HG03064 (cell line): Measurements from ENCODE around the gene HBM.
"Not testable (repeated sequence)": the region's sequence is repeated elsewhere in the genome, so short reads cannot be mapped to it uniquely, and the experiment has no call there.

ENCODE experiments used
- ATAC-seq: cut with Tn5 transposase; IDR thresholded peaks from one replicate; pipeline ENCODE4 v1.9.1; 2021; ENCODE audit warnings: low read depth; ENCODE audit not compliant: unreplicated experiment

Gene HBM

DNA sequence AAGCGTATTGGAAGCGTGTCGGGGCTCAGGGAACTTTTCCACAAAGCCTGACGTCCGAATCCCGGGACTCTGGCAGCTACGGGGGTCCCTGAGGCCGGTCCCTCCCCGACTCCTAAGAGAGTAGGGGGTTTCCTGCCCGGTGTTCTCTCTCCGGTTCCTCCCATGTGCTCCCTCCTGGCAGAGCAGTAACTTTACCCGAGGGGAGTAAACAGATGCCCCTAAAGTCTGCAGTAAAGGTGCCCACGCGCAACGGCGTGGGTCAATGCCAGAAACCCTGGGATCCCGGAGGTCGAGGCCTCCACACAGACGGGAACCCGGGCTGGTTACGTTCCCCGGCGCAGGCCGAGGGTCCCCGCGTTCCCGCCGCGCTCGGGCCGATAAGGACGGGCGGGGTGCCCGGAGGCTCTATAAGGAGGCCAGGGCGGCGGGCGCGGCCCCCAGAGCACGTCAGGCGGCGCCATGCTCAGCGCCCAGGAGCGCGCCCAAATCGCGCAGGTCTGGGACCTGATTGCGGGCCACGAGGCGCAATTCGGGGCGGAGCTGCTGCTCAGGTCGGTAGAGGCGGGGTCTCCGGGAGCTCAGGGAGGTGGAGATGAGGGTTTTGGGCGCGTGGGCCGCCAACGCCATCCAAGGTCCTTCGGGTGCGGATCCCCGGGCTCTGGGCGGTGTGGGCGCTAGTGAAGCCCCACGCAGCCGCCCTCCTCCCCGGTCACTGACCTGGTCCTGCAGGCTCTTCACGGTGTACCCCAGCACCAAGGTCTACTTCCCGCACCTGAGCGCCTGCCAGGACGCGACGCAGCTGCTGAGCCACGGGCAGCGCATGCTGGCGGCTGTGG lies at the start of gene HBM:
Gene HBM (plus strand): TSS at position 440 of the 836 bp plus-strand sequence. CDS start 20 bp downstream, at position 460.
- no peak for ATAC-seq

- no peak for ATAC-seq
These were observed 49.8 kb upstream of the HBM start for GRCh38 chr16:116015-116414.

DNA sequence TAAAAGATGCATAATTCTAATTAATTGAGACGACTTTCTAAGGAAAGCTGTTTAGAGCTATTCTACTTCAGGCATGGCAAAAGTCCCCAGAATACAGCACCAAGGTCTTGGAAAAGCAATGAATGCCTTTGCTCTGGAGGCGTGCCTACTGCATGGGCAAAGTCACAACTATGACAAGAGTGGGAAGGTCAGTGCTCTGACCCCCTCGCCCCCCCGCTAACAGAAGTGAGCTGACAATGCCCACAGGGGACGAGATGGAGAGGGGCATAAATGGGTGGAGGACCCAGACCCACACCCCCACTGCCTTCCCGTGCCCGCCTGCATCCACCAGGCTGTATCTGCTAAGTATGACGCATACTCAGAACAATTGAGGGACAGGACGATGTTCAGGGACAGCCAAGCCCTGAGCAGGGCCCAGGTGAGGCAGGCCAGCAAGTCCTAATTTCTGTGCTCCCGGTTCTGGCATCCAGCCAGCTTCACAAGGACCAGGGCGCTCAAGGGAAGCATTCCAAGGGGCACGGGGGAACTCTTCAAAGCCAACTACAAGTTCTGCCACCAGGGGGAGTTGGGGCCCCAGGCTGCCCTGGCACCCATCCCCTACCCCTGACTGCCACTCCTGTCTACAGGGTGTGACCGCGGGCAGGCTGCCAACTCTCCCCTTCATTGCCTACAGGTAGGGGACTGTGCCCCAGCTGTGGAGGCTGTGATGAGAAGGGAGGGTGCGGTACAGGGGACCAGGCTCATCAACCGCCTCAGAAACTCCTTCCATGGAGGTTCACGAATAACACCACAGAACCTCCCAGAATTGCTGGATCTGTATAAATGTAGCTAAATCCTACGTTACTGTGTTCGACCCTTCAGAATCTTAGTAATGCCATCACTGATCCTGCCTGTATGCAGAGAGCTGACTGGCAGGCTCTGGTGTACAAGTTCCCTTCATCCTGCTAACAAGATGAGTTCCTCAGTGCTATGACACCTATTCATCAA lies 48.1 kb upstream of the HBM start:
- ATAC-seq: no peak

DNA sequence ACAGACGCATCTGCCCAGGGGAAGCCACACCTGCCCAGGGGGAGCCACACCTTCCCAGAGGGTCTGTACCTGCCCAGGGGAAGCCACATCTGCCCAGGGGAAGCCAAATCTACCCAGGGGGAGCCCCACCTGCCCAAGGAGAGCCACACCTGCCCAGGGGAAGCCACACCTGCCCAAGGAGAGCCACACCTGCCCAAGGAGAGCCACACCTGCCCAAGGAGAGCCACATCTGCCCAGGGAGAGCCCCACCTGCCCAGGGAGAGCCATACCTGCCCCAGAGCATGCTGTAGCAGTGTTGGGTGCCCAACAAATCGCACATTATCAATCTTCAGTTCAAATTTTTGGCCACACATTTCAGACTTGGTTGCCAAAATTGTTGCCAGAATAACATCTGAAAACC lies 46.9 kb upstream of the HBM start:
- ATAC-seq: no peak

- ATAC-seq: no peak
These were observed 46.5 kb upstream of the HBM start for GRCh38 chr16:119295-119694.

- ATAC-seq: no peak
These were observed 45.8 kb upstream of the HBM start for GRCh38 chr16:119835-120491.

GRCh38 chr16:120756-121155 lies 45.0 kb upstream of the HBM start:
- no peak for ATAC-seq

GRCh38 chr16:122361-122760 lies 43.4 kb upstream of the HBM start:
- ATAC-seq: no peak

DNA sequence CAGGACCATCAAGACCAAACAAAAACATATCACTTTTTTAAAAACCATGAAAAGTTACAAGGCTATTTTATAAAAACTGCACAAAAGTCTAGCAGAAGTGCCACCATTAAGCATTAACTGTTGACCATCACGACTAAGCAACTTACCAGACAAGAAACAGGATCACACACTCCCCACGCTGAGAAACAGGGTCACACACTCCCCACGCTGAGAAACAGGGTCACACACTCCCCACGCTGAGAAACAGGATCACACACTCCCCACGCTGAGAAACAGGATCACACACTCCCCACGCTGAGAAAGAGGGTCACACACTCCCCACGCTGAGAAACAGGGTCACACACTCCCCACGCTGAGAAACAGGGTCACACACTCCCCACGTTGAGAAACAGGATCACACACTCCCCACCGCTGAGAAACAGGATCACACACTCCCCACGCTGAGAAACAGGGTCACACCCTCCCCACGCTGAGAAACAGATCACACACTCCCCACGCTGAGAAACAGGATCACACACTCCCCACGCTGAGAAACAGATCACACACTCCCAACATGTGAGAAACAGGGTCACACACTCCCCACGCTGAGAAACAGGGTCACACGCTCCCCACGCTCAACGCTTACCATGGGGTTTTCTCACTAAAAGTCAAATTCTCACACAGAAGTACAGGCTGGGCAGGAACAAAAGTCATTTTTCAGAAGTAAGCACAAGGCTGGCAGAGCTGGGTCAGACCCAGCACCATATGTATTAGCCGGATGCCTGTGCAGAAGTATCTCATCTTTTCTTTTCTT lies 42.0 kb upstream of the HBM start:
- not testable (repeated sequence) for ATAC-seq

GRCh38 chr16:125011-125410 lies 40.8 kb upstream of the HBM start:
- no peak for ATAC-seq

DNA sequence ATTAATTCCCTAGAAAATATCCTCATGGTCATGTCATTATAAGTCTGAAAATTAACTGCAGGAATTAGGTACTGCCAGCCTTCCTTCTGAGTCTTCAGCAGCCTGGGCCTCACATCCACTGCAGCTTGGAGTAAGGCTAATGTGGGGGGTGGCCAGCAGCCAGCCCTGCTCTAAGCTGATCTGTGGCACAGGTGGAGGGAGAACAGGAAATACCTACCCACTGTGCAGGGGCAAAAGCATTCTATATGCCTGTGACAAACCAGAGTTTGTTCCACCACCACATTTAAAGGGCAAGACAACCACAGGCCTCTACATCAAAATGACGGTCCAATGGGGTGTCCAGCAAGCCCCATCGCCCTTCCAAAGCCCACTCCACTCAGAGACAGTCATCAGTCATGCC lies 36.7 kb upstream of the HBM start:
- no peak for ATAC-seq

DNA sequence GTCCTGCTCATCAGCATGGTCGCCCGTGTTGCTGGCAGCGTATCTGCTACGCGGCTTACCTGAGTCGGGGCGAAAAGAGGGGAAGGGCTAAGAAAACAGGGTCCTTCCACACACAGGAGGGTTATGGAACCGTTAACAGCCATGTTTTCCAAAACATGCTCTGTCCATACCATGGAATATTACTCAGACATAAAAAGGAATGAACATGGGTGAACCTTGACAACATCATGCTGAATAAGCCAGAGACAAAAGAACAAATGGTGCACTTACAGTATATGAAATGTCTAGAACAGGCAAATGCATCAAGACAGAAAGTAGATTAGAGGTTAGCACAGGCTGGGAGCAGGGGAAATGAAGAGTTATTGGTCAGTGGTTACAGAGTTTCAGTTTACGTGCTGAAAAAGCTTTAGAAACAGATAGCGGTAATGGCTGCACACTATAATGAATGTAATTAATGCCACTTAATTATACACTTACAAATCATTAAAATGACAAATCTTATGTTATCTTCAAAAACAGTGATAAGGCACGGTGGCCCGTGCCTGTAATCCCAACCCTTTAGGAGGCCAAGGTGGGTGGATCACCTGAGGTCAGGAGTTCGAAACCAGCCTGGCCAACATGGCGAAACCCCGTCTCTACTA lies 35.1 kb upstream of the HBM start:
- no peak for ATAC-seq

DNA sequence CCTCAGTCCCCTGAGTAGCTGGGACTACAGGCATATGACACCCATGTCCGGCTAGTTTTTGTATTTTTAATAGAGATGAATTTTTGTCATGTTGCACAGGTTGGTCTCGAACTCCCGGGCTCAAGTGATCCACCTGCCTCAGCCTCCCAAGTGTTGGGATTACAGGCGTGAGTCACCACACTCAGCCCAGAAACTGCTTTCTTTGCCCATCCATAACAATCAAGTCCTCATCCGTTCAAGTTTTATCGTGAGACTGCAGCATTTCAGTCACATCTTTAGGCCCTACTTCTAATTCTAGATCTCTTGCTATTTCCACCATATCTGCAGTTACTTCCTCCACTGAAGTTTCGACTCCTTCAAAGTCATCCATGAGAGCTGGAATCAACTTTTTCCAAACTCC lies 33.7 kb upstream of the HBM start:
- ATAC-seq: no peak

GRCh38 chr16:133716-134115 lies 32.1 kb upstream of the HBM start:
- no peak for ATAC-seq

- ATAC-seq: no peak
These were observed 27.7 kb upstream of the HBM start for GRCh38 chr16:138049-138417.

- ATAC-seq: no peak
These were observed 25.5 kb upstream of the HBM start for GRCh38 chr16:140175-140857.

DNA sequence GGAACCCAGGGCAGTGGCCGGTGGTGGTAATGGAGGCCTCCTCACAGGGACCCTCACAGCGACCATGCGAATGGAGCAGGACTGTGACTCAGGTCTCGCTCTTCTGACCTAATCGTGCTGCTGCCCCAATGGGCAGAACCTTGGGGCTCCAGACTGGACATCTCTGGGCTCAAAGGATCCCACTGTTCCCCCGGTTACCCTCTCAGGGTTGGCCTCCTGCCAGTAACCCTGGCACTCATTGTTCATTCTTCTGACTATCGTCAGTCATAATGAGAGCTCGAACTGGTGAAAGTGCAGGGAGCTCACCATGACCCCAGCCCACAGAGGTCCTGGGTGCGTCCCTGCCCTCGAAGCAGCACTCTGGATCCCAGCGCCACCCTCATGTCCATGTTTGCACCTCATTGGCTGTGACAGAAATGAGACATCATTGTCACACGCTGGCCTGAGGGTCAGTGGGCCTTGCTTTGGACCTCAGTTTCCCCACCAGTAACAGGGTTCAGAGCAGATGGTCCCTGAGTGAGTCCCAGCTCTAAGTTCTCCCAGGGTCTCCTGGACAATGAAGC lies 23.3 kb upstream of the HBM start:
- ATAC-seq: no peak

- no peak for ATAC-seq
These were observed 22.7 kb upstream of the HBM start for GRCh38 chr16:143047-143446.

- no peak for ATAC-seq
These were observed 22.3 kb upstream of the HBM start for GRCh38 chr16:143456-143855.
